KOPT-K1 (cell line): ENCODE data around the gene NTN1.
A peak's percentile ranks its signal among the peaks of the same experiment; 100 is the strongest.

Source experiments
- H3K27ac ChIP-seq: fragments of 200-600 bp; sonication (generic); 2 replicates; pipeline ENCODE4 v1.5.1; 2016; ENCODE audit warnings: antibody characterized with exemption, mild to moderate bottlenecking, low read depth, low read length; ENCODE audit not compliant: poor library complexity, severe bottlenecking
- H3K36me3 ChIP-seq: fragments of 200-600 bp; sonication (generic); 2 replicates; pipeline ENCODE4 v1.5.1; 2017; ENCODE audit warnings: antibody characterized with exemption, mild to moderate bottlenecking, low read length, moderate library complexity; ENCODE audit not compliant: insufficient read depth
- H3K9me3 ChIP-seq: fragments of 200-600 bp; sonication (generic); 2 replicates; pipeline ENCODE4 v1.5.1; 2017; ENCODE audit warnings: antibody characterized with exemption, low read length, mild to moderate bottlenecking; ENCODE audit not compliant: insufficient read depth, poor library complexity, severe bottlenecking

The NTN1 gene

GRCh38 chr17:9239793-9240658, 218.7 kb downstream of the NTN1 start:
- Histone ChIP-seq H3K9me3 (no peaks in the 10 kb centered on the region), H3K27ac (no peak overlapping the region), H3K36me3 (no peaks in the 10 kb centered on the region)

- no peak overlapping the region for H3K27ac ChIP-seq
- H3K9me3 ChIP-seq, result no peaks in the 10 kb centered on the region
- H3K36me3 ChIP-seq, result no peaks in the 10 kb centered on the region
These were observed 219.5 kb downstream of the NTN1 start for GRCh38 chr17:9240659-9241370.

- no peaks in the 10 kb centered on the region for H3K36me3 ChIP-seq
- no peak overlapping the region for H3K27ac ChIP-seq
- no peaks in the 10 kb centered on the region for H3K9me3 ChIP-seq
These were observed 220.0 kb downstream of the NTN1 start for GRCh38 chr17:9241371-9241712.

GRCh38 chr17:9241774-9242496, 220.6 kb downstream of the NTN1 start:
- no peaks in the 10 kb centered on the region for H3K9me3 ChIP-seq
- H3K27ac ChIP-seq, result no peak overlapping the region
- no peaks in the 10 kb centered on the region for H3K36me3 ChIP-seq

- H3K27ac ChIP-seq, result no peak overlapping the region
- H3K36me3 ChIP-seq, result no peaks in the 10 kb centered on the region
- H3K9me3 ChIP-seq, result no peaks in the 10 kb centered on the region
These were observed 221.2 kb downstream of the NTN1 start for GRCh38 chr17:9242497-9242881.

GRCh38 chr17:9242983-9243382, 221.7 kb downstream of the NTN1 start:
- Histone ChIP-seq H3K9me3 (no peaks in the 10 kb centered on the region), H3K27ac (no peak overlapping the region), H3K36me3 (no peaks in the 10 kb centered on the region)

- Histone ChIP-seq H3K9me3 (no peaks in the 10 kb centered on the region), H3K27ac (no peak overlapping the region), H3K36me3 (no peaks in the 10 kb centered on the region)
These were observed 223.0 kb downstream of the NTN1 start for GRCh38 chr17:9244066-9245052.

- Histone ChIP-seq H3K36me3 (no peaks in the 10 kb centered on the region), H3K27ac (no peak overlapping the region), H3K9me3 (no peaks in the 10 kb centered on the region)
These were observed 226.2 kb downstream of the NTN1 start for GRCh38 chr17:9247401-9247938.

GRCh38 chr17:9249245-9249953, 228.1 kb downstream of the NTN1 start:
- Histone ChIP-seq H3K36me3 (no peaks in the 10 kb centered on the region), H3K27ac (no peak overlapping the region)

GRCh38 chr17:9251273-9251672, 230.0 kb downstream of the NTN1 start:
- Histone ChIP-seq H3K9me3 (no peaks in the 10 kb centered on the region), H3K27ac (no peak overlapping the region), H3K36me3 (no peaks in the 10 kb centered on the region)

More at GRCh38 chr17:9249245-9249953, 228.1 kb downstream of the NTN1 start:
- no peaks in the 10 kb centered on the region for H3K9me3 ChIP-seq

GRCh38 chr17:9253308-9253707, 232.0 kb downstream of the NTN1 start:
- no peaks in the 10 kb centered on the region for H3K9me3 ChIP-seq
- peak overlapping the region; percentile 41 for H3K27ac ChIP-seq
- H3K36me3 ChIP-seq, result no peaks in the 10 kb centered on the region

GRCh38 chr17:9254841-9255240, 233.5 kb downstream of the NTN1 start:
- Histone ChIP-seq H3K9me3 (no peaks in the 10 kb centered on the region), H3K36me3 (no peaks in the 10 kb centered on the region), H3K27ac (no peak overlapping the region)

- no peak overlapping the region for H3K27ac ChIP-seq
- no peaks in the 10 kb centered on the region for H3K9me3 ChIP-seq
- no peaks in the 10 kb centered on the region for H3K36me3 ChIP-seq
These were observed 234.5 kb downstream of the NTN1 start for GRCh38 chr17:9255833-9256232.

GRCh38 chr17:9256361-9256750, 235.0 kb downstream of the NTN1 start:
- Histone ChIP-seq H3K27ac (no peak overlapping the region), H3K9me3 (no peaks in the 10 kb centered on the region), H3K36me3 (no peaks in the 10 kb centered on the region)
